Measurements from ENCODE around the gene SSR1.
"Not testable (repeated sequence)": the region's sequence is repeated elsewhere in the genome, so short reads cannot be mapped to it uniquely, and the experiment has no call there.

Gene SSR1

GRCh38 chr6:7316658-7317533 lies 3.9 kb upstream of the SSR1 start:
- no peak for DNase-seq

DNA sequence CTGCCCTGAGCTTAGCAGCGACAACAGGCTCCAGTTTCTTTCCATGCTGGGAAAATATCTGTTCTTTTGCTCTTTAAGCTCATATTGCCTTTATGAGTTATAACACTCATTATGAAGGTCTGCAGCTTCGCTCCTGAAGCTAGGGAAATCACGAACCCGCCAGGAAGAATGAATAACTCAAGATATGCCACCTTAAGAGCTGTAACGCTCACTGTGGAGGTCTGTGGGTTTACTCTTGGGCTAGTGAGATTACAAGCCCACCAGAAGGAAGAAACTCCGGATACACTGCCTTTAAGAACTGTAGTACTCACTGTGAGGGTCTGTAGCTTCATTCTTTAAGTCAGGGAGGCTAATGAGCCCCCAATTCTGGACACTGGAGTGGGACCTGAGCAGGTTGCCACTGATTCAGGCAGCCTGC lies 3.0 kb upstream of the SSR1 start:
- no peak for DNase-seq

DNA sequence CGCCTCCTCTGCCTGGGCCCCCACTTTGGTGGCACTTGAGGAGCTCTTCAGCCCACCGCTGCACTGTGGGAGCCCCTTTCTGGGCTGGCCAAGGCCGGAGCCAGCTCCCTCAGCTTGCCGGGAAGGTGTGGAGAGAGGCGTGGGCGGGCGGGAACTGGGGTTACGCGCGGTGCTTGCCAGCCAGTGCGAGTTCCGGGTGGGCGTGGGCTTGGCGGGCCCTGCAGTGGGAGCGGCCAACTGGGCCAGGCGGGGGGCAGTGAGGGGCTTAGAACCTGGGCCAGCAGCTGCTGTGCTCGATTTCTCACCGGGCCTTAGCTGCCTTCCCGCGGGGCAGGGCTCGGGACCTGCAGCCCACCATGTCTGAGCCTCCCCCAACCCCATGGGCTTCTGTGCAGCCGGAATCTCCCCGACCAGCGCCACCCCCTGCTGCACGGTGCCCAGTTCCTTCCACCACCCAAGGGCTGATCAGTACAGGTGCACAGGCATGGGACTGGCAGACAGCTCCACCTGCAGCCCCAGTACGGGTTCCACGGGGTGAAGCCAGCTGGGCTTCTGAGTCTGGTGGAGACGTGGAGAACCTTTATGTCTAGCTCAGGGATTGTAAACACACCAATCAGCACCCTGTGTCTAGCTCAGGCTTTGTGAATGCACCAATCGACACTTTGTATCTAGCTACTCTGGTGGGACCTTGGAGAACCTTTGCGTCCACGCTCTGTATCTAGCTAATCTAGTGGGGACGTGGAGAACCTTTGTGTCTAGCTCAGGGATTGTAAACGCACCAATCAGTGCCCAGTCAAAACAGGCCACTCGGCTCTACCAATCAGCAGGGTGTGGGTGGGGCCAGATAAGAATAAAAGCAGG lies 2.3 kb upstream of the SSR1 start:
- DNase-seq: not testable (repeated sequence)

GRCh38 chr6:7314414-7314813 lies 1.4 kb upstream of the SSR1 start:
- no peak for DNase-seq

DNA sequence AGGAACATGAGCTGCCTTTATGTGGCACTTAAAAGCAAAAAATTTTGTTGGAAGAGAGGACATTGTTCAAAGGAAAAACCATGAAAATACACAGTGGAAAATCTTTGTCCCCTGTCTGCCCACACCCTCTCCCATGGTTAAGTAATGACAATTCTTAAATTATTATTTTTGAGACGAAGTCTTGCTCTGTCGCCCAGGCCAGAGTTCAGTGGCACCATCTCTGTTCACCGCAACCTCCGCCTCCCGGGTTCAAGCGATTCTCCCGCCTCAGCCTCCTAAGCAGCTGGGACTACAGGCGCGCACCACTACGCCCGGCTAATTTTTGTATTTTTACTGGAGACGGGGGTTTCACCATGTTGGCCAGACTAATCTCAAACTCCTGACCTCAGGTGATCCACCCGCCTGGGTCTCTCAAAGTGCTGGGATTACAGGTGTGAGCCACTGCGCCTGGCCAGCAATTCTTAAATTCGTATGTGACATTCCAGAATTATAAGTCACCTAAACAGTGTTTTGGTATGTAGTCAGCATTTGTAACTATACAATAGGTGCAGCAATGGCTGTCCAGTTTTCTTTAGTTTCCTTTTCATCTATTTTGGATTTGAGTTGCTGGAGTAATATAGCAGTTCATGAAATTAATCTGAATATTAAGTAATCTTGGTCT lies 636 bp upstream of the SSR1 start:
- no peak for DNase-seq

GRCh38 chr6:7311917-7312615 lies 933 bp downstream of the SSR1 start:
- peak in 1 of 5 experiments; percentile 46 for DNase-seq

- no peak for DNase-seq
Observed at GRCh38 chr6:7311176-7311575, 1.8 kb downstream of the SSR1 start.

DNA sequence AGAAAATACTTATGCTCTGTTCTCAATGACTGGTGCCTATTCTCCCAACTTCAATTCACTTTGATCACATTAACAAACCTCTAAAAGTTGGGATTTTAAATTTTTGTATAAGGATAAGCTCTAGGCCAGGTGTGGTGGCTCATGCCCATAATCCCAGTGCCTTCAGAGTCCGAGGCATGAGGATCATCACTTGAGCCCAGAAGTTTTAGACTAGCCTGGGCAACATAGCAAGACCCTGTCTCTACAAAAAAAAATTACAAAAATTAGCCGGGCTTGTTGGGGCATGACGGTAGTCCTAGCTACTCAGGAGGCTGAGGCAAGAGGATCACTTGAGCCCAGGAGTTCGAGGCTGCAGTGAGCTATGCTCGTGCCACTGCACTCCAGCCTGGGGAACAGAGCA lies 3.9 kb downstream of the SSR1 start:
- no peak for DNase-seq

DNA sequence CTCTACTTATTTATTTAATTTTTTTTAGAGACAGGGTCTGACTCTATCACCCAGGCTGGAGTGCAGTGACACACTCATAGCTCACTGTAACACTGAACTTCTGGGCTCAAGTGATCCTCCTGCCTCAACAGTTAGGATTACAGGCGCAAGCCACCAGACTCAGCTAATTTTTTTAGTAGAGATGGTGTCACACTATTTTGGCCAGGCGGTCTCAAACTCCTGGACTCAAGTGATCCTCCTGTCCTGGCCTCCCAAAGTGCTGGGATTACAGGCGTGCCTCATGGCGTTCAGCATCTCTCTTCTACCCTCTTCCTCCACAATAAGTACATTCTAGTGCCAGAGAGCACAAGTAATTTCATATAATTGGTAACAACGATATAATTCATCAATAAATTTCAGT lies 5.5 kb downstream of the SSR1 start:
- DNase-seq: no peak

- no peak for DNase-seq
Observed at GRCh38 chr6:7304821-7305220, 8.2 kb downstream of the SSR1 start.

GRCh38 chr6:7301702-7302101 lies 11.3 kb downstream of the SSR1 start:
- no peak for DNase-seq

- DNase-seq: no peak
Observed at GRCh38 chr6:7300926-7301325, 12.1 kb downstream of the SSR1 start.

- DNase-seq: no peak
Observed at GRCh38 chr6:7298113-7298512, 14.9 kb downstream of the SSR1 start.

DNA sequence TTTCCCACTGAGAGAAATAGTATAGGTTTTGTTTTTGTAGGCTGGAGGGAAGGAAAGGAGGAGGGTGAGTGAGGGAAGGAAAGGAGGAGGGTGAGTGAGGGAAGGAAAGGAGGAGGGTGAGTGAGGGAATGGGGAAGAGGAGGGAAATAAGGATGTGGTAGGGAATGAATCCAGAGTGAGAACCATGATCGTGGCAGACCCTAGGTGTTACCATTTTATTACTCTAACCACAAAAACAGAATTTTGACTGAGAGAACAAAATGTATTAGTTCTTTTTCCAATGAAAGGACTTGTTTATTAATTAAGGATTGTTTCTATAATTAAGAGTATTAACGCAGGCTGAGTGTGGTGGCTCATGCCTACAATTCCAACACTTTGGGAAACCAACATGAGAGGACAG lies 16.4 kb downstream of the SSR1 start:
- DNase-seq: no peak

DNA sequence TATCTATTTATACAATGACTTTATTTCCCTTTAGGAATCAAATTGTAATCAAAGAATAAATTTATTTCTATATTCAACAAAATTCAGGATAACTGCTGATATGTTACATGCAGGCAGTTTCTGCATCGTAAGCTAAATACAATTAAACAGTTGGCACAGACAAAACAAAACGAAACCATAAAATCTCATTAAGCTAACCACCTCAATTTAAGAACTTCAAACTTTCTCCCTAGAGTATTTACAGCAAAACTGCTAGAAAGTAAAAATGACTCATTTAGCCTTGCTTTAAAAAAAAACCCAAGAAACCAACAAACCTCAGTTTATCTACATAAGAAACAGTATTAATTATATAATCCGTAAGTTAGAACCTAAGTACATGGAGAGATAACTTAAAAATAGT lies 17.1 kb downstream of the SSR1 start:
- DNase-seq: no peak

DNA sequence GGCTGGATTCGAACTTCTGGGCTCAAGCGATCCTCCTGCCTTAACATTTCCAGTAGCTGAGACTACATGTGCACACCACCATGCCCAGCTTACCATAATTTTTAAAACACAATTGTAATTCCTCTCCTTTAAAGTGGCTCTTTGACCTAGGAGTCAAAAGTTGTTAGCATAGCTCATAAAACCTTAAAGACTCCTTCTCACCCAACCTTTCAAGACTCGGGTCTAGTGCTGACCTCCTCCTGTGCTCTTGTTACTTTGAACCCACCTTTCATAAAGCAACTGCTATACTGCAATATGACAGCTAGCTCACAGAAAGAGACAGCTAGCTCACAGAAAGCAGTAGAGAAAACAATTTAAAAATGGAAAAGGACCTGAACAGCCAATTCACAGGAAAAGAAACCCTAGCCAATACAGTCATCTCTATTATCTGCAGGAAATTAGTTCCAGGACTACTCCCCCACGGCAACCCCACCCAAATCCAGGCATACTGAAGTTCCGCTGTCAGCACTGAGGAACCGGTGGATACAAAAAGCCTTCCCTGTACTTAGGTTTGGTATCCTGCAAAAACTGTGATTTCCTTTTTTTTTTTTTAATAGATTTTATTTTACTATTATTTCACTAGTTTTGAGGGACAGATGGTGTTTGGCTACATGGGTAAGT lies 20.3 kb downstream of the SSR1 start:
- DNase-seq: no peak

GRCh38 chr6:7290079-7290478 lies 22.9 kb downstream of the SSR1 start:
- no peak for DNase-seq

DNA sequence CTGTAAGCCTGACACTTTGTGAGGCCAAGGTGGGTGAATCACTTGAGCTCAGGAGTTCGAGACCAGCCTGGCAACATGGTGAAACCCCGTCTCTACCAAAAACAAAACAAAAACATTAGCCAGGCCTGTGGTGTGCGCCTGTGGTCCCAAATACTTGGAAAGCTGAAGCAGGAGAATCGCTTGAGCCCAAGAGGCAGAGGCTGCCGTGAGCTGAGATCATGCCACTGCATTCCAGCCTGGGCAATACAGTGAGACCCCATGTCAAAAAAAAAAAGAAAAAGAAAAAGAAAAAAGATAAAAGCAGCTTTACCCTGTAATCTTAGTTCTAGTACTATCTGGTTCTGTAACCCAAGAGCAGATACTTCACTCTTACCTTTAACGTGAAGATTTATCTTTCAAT lies 27.6 kb downstream of the SSR1 start:
- no peak for DNase-seq

GRCh38 chr6:7283676-7284075 lies 29.3 kb downstream of the SSR1 start:
- DNase-seq: no peak

- peak in 1 of 5 experiments; percentile 20 for DNase-seq
Observed at GRCh38 chr6:7282097-7282906, 30.7 kb downstream of the SSR1 start.

DNA sequence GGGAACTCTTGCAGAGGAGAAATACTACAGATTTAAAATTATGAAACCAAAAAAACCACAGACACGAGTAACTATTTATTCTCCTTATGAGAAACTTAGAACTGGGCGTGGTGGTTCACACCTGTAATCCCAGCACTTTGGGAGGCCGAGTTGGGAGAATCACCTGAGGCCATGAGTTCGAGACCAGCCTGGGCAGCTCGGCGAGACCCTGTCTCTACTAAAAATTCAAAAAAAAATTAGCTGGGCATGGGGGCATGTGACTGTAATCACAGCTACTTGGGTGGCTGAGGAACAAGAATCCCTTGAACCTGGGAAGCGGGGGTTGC lies 36.8 kb downstream of the SSR1 start:
- no peak for DNase-seq

All from T-helper 2 cell (primary cell).